ENCODE measurements around the gene HHAT. TPM values are rescaled to one million over a fixed set of nuclear protein-coding genes. Genes with fewer than 3 reads are reported as not detected.

Gene HHAT
- polyA plus RNA-seq, 1 donor (not counting 4 experiments of a cell fraction or from before 2014, with no cell fraction given): 3.8 TPM

DNA sequence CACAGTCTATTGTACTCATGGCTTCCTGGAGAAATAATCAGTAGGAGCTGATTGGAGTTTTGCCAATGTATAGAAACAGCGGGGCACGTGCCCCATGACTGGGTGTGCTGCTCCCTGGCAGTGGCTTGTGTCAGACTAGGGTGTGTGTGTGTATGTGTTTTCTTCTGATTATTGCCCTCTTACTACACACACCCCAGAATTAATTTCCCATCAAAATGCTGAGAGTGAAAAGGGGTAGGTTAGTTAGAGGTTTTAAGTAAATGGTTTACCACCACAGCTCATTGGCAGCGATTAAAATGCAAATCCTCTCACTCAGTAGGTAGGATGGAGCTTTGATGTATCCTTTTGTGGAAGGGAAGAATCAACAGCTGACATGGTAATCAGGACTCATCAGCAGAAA lies 29.9 kb downstream of the HHAT start:
- Histone ChIP-seq H3K9ac (ENCODE audit: control insufficient read depth, extremely low read depth, insufficient read depth, low read length) (no peak overlapping the region), H3K79me2 (ENCODE audit: control insufficient read depth, insufficient read depth, low read length) (no peaks in the 10 kb centered on the region), H3K4me2 (ENCODE audit: control insufficient read depth, extremely low read depth, insufficient read depth, low read depth, low read length) (no peak overlapping the region), H3K27me3 (ENCODE audit: control insufficient read depth, extremely low read depth, insufficient read depth, low read length) (no peaks in the 10 kb centered on the region), H3K4me1 (ENCODE audit: control insufficient read depth, extremely low read depth, insufficient read depth, low read length) (no peaks in the 10 kb centered on the region), H3K4me3 (ENCODE audit: control insufficient read depth in 2 of 3, extremely low read depth in 1 of 3, insufficient read depth in 2 of 3, low read depth in 1 of 3, low read length in 3 of 3) (no peak overlapping the region), H4K20me1 (ENCODE audit: control insufficient read depth, extremely low read depth, insufficient read depth, low read length) (no peaks in the 10 kb centered on the region), H2AFZ (ENCODE audit: control insufficient read depth, low read length) (no peak overlapping the region), H3K9me3 (ENCODE audit: control insufficient read depth, low read depth, low read length) (no peaks in the 10 kb centered on the region), H3K36me3 (ENCODE audit: control insufficient read depth in 2 of 2, extremely low read depth in 1 of 2, insufficient read depth in 2 of 2, low read length in 2 of 2) (no peaks in the 10 kb centered on the region), H3K9me1 (ENCODE audit: control insufficient read depth, extremely low read depth, insufficient read depth, low read length) (no peaks in the 10 kb centered on the region), H3K27ac (ENCODE audit: control insufficient read depth, insufficient read depth, low read length) (no peak overlapping the region)
- TF ChIP-seq, protein P1, sequence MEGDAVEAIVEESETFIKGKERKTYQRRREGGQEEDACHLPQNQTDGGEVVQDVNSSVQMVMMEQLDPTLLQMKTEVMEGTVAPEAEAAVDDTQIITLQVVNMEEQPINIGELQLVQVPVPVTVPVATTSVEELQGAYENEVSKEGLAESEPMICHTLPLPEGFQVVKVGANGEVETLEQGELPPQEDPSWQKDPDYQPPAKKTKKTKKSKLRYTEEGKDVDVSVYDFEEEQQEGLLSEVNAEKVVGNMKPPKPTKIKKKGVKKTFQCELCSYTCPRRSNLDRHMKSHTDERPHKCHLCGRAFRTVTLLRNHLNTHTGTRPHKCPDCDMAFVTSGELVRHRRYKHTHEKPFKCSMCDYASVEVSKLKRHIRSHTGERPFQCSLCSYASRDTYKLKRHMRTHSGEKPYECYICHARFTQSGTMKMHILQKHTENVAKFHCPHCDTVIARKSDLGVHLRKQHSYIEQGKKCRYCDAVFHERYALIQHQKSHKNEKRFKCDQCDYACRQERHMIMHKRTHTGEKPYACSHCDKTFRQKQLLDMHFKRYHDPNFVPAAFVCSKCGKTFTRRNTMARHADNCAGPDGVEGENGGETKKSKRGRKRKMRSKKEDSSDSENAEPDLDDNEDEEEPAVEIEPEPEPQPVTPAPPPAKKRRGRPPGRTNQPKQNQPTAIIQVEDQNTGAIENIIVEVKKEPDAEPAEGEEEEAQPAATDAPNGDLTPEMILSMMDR (optimal IDR thresholded peaks at IDR 0.05 in 1 of 3, IDR thresholded peaks at IDR 0.05 in 1 of 3, conservative IDR thresholded peaks at IDR 0.05 in 1 of 3; ENCODE audit: extremely low read depth in 1 of 3, insufficient read depth in 2 of 3, low read length in 3 of 3): no peak
- no peak for TF ChIP-seq EZH2 (IDR thresholded peaks at IDR 0.05; ENCODE audit: low read length)
- FAIRE-seq: no peak
- dilution Hi-C loops (cut with MboI; ENCODE audit: extremely low pct_ligation_motif_present, low sequenced_read_pairs): no loop called here
- DNase-seq (ENCODE audit: low read depth, low spot score): no peak

DNA sequence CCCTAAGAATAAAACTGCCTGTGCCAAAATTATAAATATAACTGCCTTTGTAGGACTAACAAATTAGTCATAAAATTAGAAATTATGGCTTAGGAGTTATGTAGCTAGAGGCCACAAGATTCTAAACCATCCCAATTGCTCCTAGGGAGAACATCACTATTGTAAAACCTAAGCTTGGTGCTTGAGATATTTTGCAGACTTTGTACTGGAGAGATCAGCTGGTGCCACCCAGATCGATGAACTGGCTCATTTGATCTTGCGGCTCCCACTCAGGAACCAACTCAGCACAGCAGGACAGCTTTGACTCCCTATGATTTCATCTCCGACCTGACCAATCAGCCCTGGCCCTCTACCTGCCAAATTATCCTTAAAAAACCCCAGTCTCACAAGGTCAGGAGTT lies 30.6 kb downstream of the HHAT start:
- no peaks in the 10 kb centered on the region for H3K36me3 ChIP-seq (ENCODE audit: control insufficient read depth in 2 of 2, extremely low read depth in 1 of 2, insufficient read depth in 2 of 2, low read length in 2 of 2)
- H4K20me1 ChIP-seq (ENCODE audit: control insufficient read depth, extremely low read depth, insufficient read depth, low read length): no peaks in the 10 kb centered on the region
- no peaks in the 10 kb centered on the region for H3K9me3 ChIP-seq (ENCODE audit: control insufficient read depth, low read depth, low read length)
- no peak for TF ChIP-seq EZH2 (IDR thresholded peaks at IDR 0.05; ENCODE audit: low read length)
- TF ChIP-seq, protein P1 (optimal IDR thresholded peaks at IDR 0.05 in 1 of 3, IDR thresholded peaks at IDR 0.05 in 1 of 3, conservative IDR thresholded peaks at IDR 0.05 in 1 of 3; ENCODE audit: extremely low read depth in 1 of 3, insufficient read depth in 2 of 3, low read length in 3 of 3): no peak
- no peak overlapping the region for H3K27ac ChIP-seq (ENCODE audit: control insufficient read depth, insufficient read depth, low read length)
- peaks cover 4% of the 10 kb centered on the region for H3K4me1 ChIP-seq (ENCODE audit: control insufficient read depth, extremely low read depth, insufficient read depth, low read length)
- no peak for FAIRE-seq
- H3K4me3 ChIP-seq (ENCODE audit: control insufficient read depth in 2 of 3, extremely low read depth in 1 of 3, insufficient read depth in 2 of 3, low read depth in 1 of 3, low read length in 3 of 3): no peak overlapping the region
- no peak overlapping the region for H3K9ac ChIP-seq (ENCODE audit: control insufficient read depth, extremely low read depth, insufficient read depth, low read length)
- H3K9me1 ChIP-seq (ENCODE audit: control insufficient read depth, extremely low read depth, insufficient read depth, low read length): no peaks in the 10 kb centered on the region
- DNase-seq (ENCODE audit: low read depth, low spot score): no peak
- dilution Hi-C loops (cut with MboI; ENCODE audit: extremely low pct_ligation_motif_present, low sequenced_read_pairs): no loop called here
- no peak overlapping the region for H3K4me2 ChIP-seq (ENCODE audit: control insufficient read depth, extremely low read depth, insufficient read depth, low read depth, low read length)
- H2AFZ ChIP-seq (ENCODE audit: control insufficient read depth, low read length): no peak overlapping the region
- H3K79me2 ChIP-seq (ENCODE audit: control insufficient read depth, insufficient read depth, low read length): no peaks in the 10 kb centered on the region
- no peaks in the 10 kb centered on the region for H3K27me3 ChIP-seq (ENCODE audit: control insufficient read depth, extremely low read depth, insufficient read depth, low read length)
